Fibroblast of mammary gland (primary cell): ENCODE data around the gene TBC1D22A.

Experiments used
- DNase-seq: peaks from one replicate; pipeline ENCODE4 v3.0.0-alpha.2; 2010; ENCODE audit warnings: low read depth
- H3K4me3 ChIP-seq: 2 replicates; pipeline ENCODE4 v1.5.1; 2011; ENCODE audit warnings: low read depth, mild to moderate bottlenecking, low read length, moderate library complexity; ENCODE audit not compliant: control insufficient read depth
- CTCF ChIP-seq: conservative IDR thresholded peaks from 2 replicates; pipeline ENCODE4 v1.5.1; 2011; ENCODE audit warnings: low read depth, low read length, inconsistent platforms; ENCODE audit not compliant: control insufficient read depth, insufficient read depth

TBC1D22A gene

DNA sequence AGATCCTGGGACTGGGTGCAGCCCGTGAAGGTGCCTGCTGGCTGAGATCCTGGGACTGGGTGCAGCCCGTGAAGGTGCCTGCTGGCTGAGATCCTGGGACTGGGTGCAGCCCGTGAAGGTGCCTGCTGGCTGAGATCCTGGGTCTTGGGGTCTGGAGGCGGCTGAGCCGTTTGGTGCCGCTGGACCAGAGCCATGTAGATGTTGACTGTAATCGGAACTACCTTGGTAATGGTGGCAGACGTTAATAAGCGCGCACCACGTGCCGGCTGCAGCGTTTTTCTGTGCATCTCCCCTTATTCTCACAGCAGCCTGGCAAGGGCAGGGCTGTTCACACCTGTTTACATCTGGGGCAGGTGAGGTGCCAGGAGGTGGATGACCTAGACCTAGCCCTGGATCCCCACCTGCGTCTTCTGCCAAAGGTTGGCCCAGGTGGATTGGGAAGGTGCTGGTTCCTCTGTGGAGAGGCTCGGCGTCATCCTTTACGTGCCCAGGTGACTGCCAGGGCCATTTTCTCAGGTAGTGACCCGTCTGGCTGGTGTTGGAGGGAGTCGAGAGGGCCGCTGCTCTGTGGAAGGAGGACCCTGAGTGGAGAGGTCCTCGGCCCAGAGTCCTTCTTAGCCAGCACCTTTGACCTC lies 382.5 kb downstream of the TBC1D22A start:
- no peak for DNase-seq

GRCh38 chr22:47145883-47146282 lies 383.4 kb downstream of the TBC1D22A start:
- no peak for TF ChIP-seq CTCF
- no peak for DNase-seq
- H3K4me3 ChIP-seq: no peak overlapping the region

More for the DNA sequence above, 382.5 kb downstream of the TBC1D22A start:
- H3K4me3 ChIP-seq: no peak overlapping the region
- no peak for TF ChIP-seq CTCF

DNA sequence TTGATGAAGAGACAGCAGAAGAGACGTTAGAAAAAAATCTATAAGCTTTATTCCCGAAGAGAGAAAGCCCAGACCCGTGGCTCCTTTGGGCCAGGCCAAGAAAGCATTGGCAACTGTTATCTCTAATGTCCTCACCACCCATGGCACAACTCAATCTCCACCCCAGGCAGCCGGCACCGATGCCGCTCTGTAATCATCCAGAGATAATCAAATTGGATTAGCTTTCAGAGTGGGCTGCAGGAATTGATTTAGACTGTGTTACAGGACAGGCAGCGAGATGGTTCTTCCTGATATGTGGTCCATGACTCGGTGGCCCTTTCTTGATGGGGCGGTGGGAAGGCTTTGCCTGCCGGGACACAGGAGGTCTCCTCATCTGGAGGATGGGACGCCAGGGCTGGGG lies 383.9 kb downstream of the TBC1D22A start:
- H3K4me3 ChIP-seq: no peak overlapping the region
- no peak for TF ChIP-seq CTCF
- no peak for DNase-seq

DNA sequence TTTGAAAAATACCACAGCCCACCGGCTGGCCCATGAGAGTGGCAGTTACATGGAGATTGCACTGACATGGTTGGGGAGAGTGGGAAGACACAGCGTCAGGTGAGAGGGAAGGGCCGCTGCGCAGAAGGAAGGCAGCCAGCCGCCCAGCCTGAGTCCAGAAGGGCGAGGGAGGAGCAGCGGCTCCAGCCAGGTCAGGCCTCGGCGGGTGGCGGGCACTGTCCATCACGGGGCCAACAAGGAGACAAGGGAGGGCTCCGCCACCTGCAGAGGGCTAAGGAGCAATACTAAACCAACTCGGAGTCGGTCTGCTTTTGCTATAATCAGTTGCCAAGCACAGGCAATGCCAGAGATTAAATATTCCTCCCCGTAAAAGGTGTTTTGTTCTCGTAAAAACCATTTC lies 384.5 kb downstream of the TBC1D22A start:
- TF ChIP-seq CTCF: no peak
- no peak for DNase-seq
- no peak overlapping the region for H3K4me3 ChIP-seq

DNA sequence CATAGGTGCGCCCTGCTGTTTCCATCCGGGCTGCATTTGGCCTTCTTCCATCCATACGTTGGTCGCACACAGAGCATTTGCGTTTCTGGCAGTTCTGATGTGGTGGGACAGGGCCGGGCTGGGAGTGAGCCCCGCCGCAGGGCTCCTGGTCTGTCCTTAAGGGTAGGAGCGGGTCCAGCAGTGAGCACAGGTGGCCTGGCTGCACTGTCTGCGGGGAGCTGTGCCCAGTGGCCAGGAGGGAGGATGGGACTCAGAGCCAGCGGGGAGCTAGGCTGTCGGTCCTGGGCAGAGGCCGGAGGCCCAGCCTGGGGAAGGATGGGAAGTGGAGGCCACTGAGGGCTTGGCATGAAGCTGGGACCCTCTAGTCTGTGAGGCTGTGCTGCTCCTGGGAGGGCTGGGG lies 385.1 kb downstream of the TBC1D22A start:
- DNase-seq: no peak
- TF ChIP-seq CTCF: no peak
- H3K4me3 ChIP-seq: no peak overlapping the region

DNA sequence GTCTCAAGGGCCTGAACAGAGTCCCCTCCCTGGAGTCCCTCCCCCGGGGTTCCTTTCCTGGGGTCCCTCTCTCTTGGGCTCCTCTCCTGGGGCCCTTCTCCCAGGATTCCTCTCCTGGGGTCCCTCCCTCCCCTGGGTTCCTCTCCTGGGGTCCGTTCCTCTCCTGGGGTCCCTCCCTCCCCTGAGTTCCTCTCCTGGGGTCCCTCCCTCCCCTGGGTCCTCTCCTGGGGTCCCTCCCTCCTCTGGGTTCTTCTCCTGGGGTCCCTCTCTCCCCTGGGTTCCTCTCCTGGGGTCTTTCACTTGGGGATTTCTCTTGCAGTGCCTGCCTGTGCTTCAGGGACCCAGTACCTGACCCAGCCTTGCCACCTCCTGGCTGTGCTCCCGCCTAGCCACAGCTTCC lies 386.1 kb downstream of the TBC1D22A start:
- TF ChIP-seq CTCF: no peak
- no peak for DNase-seq
- H3K4me3 ChIP-seq: no peak overlapping the region

GRCh38 chr22:47148956-47149728 lies 386.7 kb downstream of the TBC1D22A start:
- H3K4me3 ChIP-seq: no peak overlapping the region
- TF ChIP-seq CTCF: no peak
- no peak for DNase-seq
